BJ (cell line): Measurements from ENCODE around the gene PCDHGA6. TPM values are rescaled to one million over a fixed set of nuclear protein-coding genes. Genes with fewer than 3 reads are reported as not detected.
A peak's percentile ranks its signal among the peaks of the same experiment; 100 is the strongest.

Source experiments
- CTCF ChIA-PET: fragments of 350-600 bp; formaldehyde crosslinking; extraction: SDS; loops from one replicate; lab custom pipeline; 2021; ENCODE audit warnings: antibody characterized with exemption, inconsistent platforms; lab: Yijun Ruan, JAX
- POLR2A ChIA-PET: fragments of 300-600 bp; sonication (Branson Sonifier 250); formaldehyde crosslinking; extraction: SDS; loops from one replicate; lab custom pipeline; 2021; ENCODE audit warnings: antibody characterized with exemption; lab: Charles Lee
- DNase-seq: peaks from one replicate; pipeline ENCODE4 v3.0.0-alpha.2; 2011; ENCODE audit warnings: low read depth
- H3K27me3 ChIP-seq: 2 replicates; pipeline ENCODE4 v1.6.0; 2011; ENCODE audit warnings: low read length; ENCODE audit not compliant: control insufficient read depth, insufficient read depth
- H3K36me3 ChIP-seq: 2 replicates; pipeline ENCODE4 v1.5.1; 2011; ENCODE audit warnings: low read length; ENCODE audit not compliant: control insufficient read depth, insufficient read depth
- H3K4me3 ChIP-seq: 2 replicates; pipeline ENCODE4 v1.5.1; 2011; ENCODE audit warnings: low read depth, mild to moderate bottlenecking, control low read depth, low read length
- CTCF ChIP-seq: IDR thresholded peaks from 2 replicates; pipeline ENCODE4 v1.5.1; 2011; ENCODE audit warnings: low read depth, mild to moderate bottlenecking, control low read depth, inconsistent platforms, low read length, moderate library complexity; ENCODE audit not compliant: insufficient read depth
- polyA plus RNA-seq: library from polyadenylated mRNA; depleted of rRNA; stranded (reverse); fragments of >200 nt; gene quantifications from 2 replicates; pipeline ENCODE4 v1.2.3, GENCODE V29; 2011; rRNA removed

PCDHGA6 gene
- polyA plus RNA-seq, 1 experiment, result 4.3 TPM

DNA sequence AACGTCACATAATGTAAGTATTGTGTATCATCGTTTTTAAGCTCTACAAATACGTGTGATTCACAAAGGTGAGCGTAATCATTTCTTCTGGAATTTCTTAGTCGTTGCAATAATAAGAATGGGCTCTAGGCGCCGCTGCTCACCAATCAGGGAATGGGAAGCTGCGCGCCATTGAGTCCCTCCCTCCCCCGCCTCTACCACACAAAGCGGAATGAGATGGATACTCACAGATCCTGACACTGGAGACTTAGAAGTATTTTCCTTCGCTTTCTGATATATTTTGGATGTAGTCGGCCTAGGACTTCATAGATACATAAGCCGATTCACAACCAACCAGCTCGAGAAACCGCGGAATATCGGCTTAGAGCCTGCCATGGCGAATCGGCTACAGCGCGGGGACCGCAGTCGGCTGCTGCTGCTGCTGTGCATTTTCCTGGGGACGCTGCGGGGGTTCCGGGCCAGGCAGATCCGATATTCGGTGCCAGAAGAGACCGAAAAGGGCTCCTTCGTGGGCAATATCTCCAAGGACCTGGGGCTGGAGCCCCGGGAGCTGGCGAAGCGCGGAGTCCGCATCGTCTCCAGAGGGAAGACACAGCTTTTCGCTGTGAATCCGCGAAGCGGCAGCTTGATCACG lies 47.3 kb downstream of the PCDHGA6 start, which contains the start of gene PCDHGA11:
TSS of gene PCDHGA11 (plus strand) at position 197 of the 634 bp plus-strand sequence. CDS start at position 374, 177 bp downstream.
- H3K27me3 ChIP-seq, result no peaks in the 10 kb centered on the region
- H3K36me3 ChIP-seq, result peaks cover 3% of the 10 kb centered on the region; the same call in 1 of the 2 replicates
- TF ChIP-seq CTCF, result peak; percentile 58
- no peak for DNase-seq
- POLR2A ChIA-PET, result no interaction called here
- H3K4me3 ChIP-seq, result peak within 1 kb of the TSS; percentile 47
- CTCF ChIA-PET, result interaction anchor here (0.7 to 7.6 kb wide), 32 partner anchors 8 to 212 kb away, joined by 3 to 112 read pairs (median 4); partner anchors contain the start of genes PCDHGA10, PCDHGA12, PCDHGA5 and PCDHGA8

GRCh38 chr5:141421489-141421855 lies 47.8 kb downstream of the PCDHGA6 start:
- TF ChIP-seq CTCF, result no peak
- CTCF ChIA-PET, result interaction anchor here (0.7 to 7.6 kb wide), 30 partner anchors 9 to 145 kb away, joined by 3 to 112 read pairs (median 4); partner anchors contain the start of genes PCDHGA10, PCDHGA12, PCDHGA5 and PCDHGA8
- Histone ChIP-seq H3K27me3 (no peaks in the 10 kb centered on the region), H3K4me3 (peak overlapping the region; percentile 47), H3K36me3 (peaks cover 3% of the 10 kb centered on the region; the same call in 1 of the 2 replicates)
- POLR2A ChIA-PET, result no interaction called here
- no peak for DNase-seq

GRCh38 chr5:141422742-141423291 lies 49.1 kb downstream of the PCDHGA6 start:
- Histone ChIP-seq H3K27me3 (no peaks in the 10 kb centered on the region), H3K4me3 (no peak overlapping the region), H3K36me3 (peaks cover 3% of the 10 kb centered on the region)
- no peak for DNase-seq
- no peak for TF ChIP-seq CTCF
- CTCF ChIA-PET, result interaction anchor here (0.6 to 7.6 kb wide), 3 partner anchors 102 to 136 kb away, joined by 3 to 112 read pairs (median 6); no protein-coding TSS in a partner anchor
- POLR2A ChIA-PET, result no interaction called here

GRCh38 chr5:141427783-141428426 lies 54.2 kb downstream of the PCDHGA6 start:
- Histone ChIP-seq H3K4me3 (no peak overlapping the region), H3K27me3 (no peaks in the 10 kb centered on the region), H3K36me3 (no peaks in the 10 kb centered on the region; the same call in none of the 2 replicates)
- ChIA-PET CTCF (interaction anchor here (0.6 to 5.2 kb wide), 3 partner anchors 15 to 130 kb away, joined by 3 to 72 read pairs (median 4); no protein-coding TSS in a partner anchor), POLR2A (no interaction called here)
- no peak for DNase-seq
- no peak for TF ChIP-seq CTCF

Other genes with a start within 250 kb of the PCDHGA6 start
- gene PCDHB5, start 238.7 kb upstream of the PCDHGA6 start, polyA plus RNA-seq, result 0.18 and 0.22 TPM in 2 replicates
- gene PCDHB6, start 223.8 kb upstream of the PCDHGA6 start, polyA plus RNA-seq, result 0.20 and 0.26 TPM in 2 replicates
- gene PCDHB7, start 201.2 kb upstream of the PCDHGA6 start, polyA plus RNA-seq, result 0.31 and 0.44 TPM in 2 replicates
- 0.11 and 0.17 TPM in 2 replicates for gene PCDHB8, start 196.1 kb upstream of the PCDHGA6 start, polyA plus RNA-seq
- 0.21 and 0.32 TPM in 2 replicates for gene PCDHB16, start 191.5 kb upstream of the PCDHGA6 start, polyA plus RNA-seq
- 0.22 and 0.49 TPM in 2 replicates for gene PCDHB9, start 186.7 kb upstream of the PCDHGA6 start, polyA plus RNA-seq
- 0.18 and 0.28 TPM in 2 replicates for gene PCDHB10, start 181.5 kb upstream of the PCDHGA6 start, polyA plus RNA-seq
- 0.10 and 0.22 TPM in 2 replicates for gene PCDHB11, start 174.3 kb upstream of the PCDHGA6 start, polyA plus RNA-seq
- gene PCDHB12, start 165.2 kb upstream of the PCDHGA6 start, polyA plus RNA-seq, result 0.09 and 0.13 TPM in 2 replicates
- gene PCDHB13, start 160.0 kb upstream of the PCDHGA6 start, polyA plus RNA-seq, result 0.16 and 0.23 TPM in 2 replicates
- 0.42 and 0.47 TPM in 2 replicates for gene PCDHB14, start 150.5 kb upstream of the PCDHGA6 start, polyA plus RNA-seq
- 0.45 and 0.52 TPM in 2 replicates for gene PCDHB15, start 128.5 kb upstream of the PCDHGA6 start, polyA plus RNA-seq
- gene SLC25A2, start 69.8 kb upstream of the PCDHGA6 start, polyA plus RNA-seq, result not detected in 2 replicates
- gene TAF7, start 53.1 kb upstream of the PCDHGA6 start, polyA plus RNA-seq, result 25.5 and 46.7 TPM in 2 replicates
- 1.8 and 1.9 TPM in 2 replicates for gene PCDHGA1, start 43.4 kb upstream of the PCDHGA6 start, polyA plus RNA-seq
- 6.7 and 6.8 TPM in 2 replicates for gene PCDHGA2, start 35.1 kb upstream of the PCDHGA6 start, polyA plus RNA-seq
- 1.9 and 2.5 TPM in 2 replicates for gene PCDHGA3, start 30.1 kb upstream of the PCDHGA6 start, polyA plus RNA-seq
- gene PCDHGB1, start 23.8 kb upstream of the PCDHGA6 start, polyA plus RNA-seq, result 2.0 and 2.2 TPM in 2 replicates
- gene PCDHGA4, start 18.9 kb upstream of the PCDHGA6 start, polyA plus RNA-seq, result 3.0 and 4.0 TPM in 2 replicates
- gene PCDHGB2, start 13.9 kb upstream of the PCDHGA6 start, polyA plus RNA-seq, result 3.7 and 4.0 TPM in 2 replicates
- gene PCDHGA5, start 9.7 kb upstream of the PCDHGA6 start, polyA plus RNA-seq, result 1.2 and 1.6 TPM in 2 replicates
- gene PCDHGB3, start 3.6 kb upstream of the PCDHGA6 start, polyA plus RNA-seq, result 2.7 and 3.0 TPM in 2 replicates
- 1.8 and 3.6 TPM in 2 replicates for gene PCDHGA7, start 8.9 kb downstream of the PCDHGA6 start, polyA plus RNA-seq
- gene PCDHGB4, start 13.8 kb downstream of the PCDHGA6 start, polyA plus RNA-seq, result 11.8 and 12.2 TPM in 2 replicates
- 0.72 and 0.77 TPM in 2 replicates for gene PCDHGA8, start 18.7 kb downstream of the PCDHGA6 start, polyA plus RNA-seq
- gene PCDHGB5, start 24.1 kb downstream of the PCDHGA6 start, polyA plus RNA-seq, result 13.5 and 19.4 TPM in 2 replicates
- 0.97 and 1.2 TPM in 2 replicates for gene PCDHGA9, start 28.9 kb downstream of the PCDHGA6 start, polyA plus RNA-seq
- 1.5 and 1.7 TPM in 2 replicates for gene PCDHGB6, start 34.1 kb downstream of the PCDHGA6 start, polyA plus RNA-seq
- 2.7 and 3.9 TPM in 2 replicates for gene PCDHGA10, start 39.1 kb downstream of the PCDHGA6 start, polyA plus RNA-seq
- 7.6 and 9.6 TPM in 2 replicates for gene PCDHGB7, start 43.8 kb downstream of the PCDHGA6 start, polyA plus RNA-seq
- gene PCDHGA11, start 47.2 kb downstream of the PCDHGA6 start, polyA plus RNA-seq, result 5.4 and 7.4 TPM in 2 replicates
- 6.1 and 7.9 TPM in 2 replicates for gene PCDHGA12, start 56.6 kb downstream of the PCDHGA6 start, polyA plus RNA-seq
- gene PCDHGC3, start 102.1 kb downstream of the PCDHGA6 start, polyA plus RNA-seq, result 36.5 and 56.3 TPM in 2 replicates
- gene PCDHGC4, start 111.1 kb downstream of the PCDHGA6 start, polyA plus RNA-seq, result 0.49 TPM in 2 replicates
- gene PCDHGC5, start 115.2 kb downstream of the PCDHGA6 start, polyA plus RNA-seq, result 0.99 and 1.6 TPM in 2 replicates
- 23.3 and 36.6 TPM in 2 replicates for gene DIAPH1, start 245.1 kb downstream of the PCDHGA6 start, polyA plus RNA-seq